GM04503 (cell line): ENCODE data around the gene SPTB.

Source experiments
- DNase-seq: peaks from one replicate; pipeline ENCODE4 v3.0.0-alpha.2; 2012; ENCODE audit warnings: low read depth

Gene SPTB

DNA sequence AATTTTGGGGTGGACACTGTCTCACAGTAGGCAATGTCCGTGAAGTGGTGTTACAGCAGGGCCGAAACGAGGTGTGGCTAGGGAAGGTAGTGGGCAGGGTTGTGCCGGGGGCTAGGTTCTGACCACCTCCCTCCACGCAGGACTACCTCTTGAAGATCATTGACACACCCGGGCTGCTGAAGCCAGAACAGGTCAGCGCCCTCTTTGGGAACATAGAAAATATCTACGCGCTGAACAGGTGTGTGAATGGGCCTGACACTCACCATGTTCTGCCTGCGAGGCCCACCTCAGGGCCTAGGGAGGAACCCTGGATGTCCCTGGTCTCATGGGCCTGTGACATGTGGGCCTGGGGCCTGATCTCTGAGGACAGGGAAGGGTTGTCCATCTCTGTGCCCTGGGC is 150.9 kb downstream of the SPTB start:
- DNase-seq = no peak

DNA sequence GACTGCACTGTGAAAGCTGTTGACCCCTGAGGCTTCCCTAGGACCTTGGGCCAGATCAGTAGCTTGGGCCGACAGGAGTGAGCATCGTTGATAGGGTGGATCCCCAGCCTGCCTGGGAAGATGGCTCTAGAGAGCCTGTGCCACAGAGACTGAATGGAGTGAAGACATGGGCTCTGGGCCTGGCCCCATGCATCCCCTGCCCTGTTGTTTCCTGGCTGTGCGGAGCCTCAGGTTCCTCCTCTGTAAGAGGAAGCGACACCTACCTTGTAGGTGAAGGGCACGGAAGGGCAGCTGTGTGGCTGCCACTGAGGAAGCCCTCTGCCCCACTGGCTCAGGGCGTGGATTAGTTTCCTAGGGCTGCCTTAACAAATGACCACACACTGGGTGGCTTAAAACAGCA is 151.6 kb downstream of the SPTB start:
- DNase-seq = no peak

DNA sequence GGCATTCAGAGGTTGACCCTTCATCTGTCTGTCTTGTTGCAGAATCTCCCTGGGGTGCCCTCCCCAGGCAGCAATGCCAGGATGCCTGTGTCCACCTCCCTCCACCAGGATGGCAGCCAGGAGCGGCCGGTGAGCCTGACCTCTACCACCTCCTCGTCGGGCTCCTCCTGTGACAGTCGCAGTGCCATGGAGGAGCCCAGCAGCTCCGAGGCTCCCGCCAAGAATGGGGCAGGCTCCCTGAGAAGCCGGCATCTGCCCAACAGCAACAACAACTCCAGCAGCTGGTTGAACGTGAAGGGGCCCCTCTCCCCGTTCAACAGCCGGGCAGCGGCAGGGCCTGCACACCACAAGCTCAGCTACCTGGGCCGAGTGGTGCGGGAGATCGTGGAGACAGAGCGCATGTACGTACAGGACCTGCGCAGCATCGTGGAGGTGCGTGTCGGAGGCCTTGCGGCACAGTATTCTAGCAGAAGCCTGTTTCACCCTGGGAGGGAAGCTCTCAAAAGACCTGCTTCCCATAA is 152.1 kb downstream of the SPTB start:
- DNase-seq = no peak

- DNase-seq = no peak
These were observed 153.2 kb downstream of the SPTB start for GRCh38 chr14:64726585-64726890.

- no peak for DNase-seq
These were observed 153.7 kb downstream of the SPTB start for GRCh38 chr14:64725879-64726584.

DNA sequence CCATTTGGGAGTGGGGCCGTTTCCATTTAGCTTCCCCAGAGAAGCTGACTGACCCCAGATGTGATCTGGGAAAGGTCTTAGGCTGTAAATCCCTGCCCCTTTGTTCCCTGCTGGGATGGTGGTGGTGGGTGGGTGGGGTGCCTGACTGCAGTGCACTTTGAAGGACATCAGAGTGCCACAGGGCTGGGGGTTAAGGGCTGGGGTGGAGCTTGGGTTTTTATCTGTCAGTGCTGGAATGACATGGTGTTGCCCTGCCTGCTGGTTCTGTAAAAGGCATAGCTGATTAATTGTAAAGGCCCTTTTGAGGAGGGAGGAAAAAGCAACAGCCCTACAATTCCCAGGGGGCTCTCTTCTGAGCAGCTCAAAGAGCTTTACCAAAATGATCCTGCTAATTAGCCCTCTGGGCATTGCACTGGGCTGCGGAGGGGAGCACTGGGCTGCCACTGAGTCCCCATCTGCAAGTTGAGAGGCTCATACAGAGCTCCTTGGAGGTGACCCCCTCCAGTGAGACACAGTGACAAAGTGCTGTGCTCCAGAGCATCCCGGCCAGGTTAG is 154.4 kb downstream of the SPTB start:
- DNase-seq = no peak

DNA sequence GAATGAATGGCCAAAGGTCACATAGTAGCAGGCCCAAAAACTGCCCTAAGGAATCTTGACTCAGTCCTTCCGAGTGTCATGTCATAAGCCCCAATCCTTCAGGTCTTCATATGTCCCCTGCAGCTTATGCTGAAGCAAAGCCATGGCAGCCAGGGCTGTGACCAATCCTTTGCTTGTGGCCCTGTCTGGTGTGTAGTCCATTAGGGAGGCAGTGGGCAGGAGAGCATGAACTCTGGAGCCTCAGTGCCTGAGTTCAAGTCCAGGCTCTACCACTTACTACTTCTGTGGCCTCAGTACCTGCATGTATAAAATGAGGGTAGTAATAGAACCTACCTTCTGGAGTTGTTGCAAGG is 155.2 kb downstream of the SPTB start:
- DNase-seq = no peak

DNA sequence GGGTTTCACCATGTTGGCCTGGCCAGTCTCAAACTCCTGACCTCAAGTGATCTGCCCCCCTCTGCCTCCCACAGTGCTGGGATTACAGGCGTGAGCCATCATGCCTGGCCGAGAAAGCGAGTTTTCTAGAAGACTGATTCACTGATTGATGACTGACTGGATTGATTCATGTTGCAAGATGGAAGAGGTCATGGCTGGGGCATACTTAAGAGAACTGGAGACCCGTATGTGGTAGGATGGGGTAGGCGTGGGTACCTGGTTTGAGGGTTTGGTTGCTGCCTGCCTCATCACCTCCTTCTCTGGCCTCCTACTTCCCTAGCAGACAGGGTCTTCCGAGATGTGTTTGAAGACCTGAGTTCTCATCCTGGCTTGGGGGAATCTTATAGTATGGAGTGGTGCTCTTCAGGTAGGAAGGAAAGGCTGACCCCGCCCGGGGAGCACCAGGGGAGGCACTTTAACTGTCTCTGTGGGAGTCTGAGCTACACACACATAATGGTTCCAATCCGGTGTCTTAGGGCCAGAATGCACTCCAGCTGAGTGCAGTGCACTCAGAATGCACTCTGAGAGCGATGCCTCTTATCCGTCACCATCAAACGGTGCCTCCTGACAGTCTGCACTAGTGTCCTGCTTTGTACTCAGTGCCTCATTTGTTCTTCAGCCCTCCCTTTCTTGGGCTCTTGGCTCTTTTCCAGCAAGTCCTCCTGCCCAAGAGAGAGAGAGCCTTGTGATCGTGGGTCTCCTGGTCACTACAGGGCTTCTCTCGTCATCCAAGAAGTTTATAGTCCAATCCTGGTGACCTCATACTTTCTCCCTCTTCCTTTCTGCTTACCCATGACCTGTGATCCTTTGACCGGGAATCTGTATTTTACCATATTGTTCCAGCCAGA is 155.8 kb downstream of the SPTB start:
- DNase-seq = no peak

DNA sequence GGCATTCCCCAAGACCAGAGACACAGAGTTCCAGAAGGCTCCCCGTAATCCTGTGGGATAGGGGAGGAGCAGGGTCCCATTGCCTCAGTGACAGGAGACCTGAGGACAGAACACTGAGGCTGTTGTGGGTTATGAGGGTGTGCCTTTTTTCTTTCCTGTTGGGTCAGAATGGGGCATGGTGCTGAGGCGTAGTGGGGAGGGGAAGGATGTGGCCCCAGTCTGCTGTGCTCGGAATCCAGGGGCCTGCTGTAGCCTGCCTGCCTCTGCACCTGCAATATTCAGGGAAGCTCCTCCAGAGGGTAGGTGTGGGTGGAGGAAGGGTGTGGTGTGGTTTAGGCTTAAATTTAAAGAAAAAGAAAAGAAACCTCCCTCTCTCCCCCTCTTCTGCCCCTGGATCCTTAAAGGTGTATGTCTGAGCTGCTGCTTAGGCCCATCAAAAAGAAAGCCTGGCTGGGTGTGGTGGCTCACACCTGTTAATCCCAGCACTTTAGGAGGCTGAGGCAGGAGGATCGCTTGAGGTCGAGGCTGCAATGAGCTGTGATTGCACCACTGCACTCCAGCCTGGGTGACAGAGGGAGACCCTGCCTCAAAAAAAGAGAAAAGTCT is 156.8 kb downstream of the SPTB start:
- no peak for DNase-seq

GRCh38 chr14:64721899-64722298 is 157.8 kb downstream of the SPTB start:
- DNase-seq = no peak

DNA sequence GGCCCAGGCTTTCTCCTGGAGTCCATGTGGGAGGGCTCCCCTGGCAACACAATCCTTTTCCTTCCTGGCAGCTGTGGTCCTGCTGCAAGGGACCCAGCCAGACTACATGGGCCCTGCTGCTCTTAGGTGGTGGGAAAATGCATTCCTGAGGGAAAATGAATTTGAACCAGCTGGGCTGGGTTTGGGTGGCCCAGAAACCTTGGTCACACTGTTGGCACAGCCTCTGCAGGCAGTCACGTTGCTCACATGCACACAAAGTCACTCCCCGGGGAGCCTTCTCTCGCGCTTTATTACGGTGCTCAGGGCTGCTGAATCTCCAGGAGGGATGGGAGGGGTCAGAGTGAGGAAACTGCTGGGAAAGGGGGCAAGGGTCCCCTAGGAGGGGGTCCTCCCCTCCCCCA is 158.3 kb downstream of the SPTB start:
- DNase-seq = peak; percentile 84

- DNase-seq = peak; percentile 37
These were observed 159.6 kb downstream of the SPTB start for GRCh38 chr14:64720131-64720576.

DNA sequence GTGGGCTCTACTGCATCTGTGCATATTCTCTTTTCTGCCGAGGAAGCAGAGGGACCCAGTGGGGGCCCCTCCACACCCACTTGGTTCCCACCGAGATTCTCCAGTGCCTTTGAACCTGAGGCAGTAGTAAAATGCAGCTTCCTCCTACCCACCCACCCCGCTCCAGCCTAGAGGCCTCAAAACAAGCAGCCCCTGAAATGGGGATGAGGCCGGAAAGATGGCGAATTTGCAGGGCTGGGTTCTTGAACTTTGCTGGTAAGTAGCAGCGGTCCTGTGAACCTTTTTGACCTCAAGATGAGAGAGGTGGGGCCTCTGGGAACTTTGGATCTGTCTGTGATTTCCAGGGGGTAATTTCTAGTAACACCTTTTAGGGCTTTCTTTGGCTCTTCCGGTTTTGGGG is 160.1 kb downstream of the SPTB start:
- DNase-seq = no peak

DNA sequence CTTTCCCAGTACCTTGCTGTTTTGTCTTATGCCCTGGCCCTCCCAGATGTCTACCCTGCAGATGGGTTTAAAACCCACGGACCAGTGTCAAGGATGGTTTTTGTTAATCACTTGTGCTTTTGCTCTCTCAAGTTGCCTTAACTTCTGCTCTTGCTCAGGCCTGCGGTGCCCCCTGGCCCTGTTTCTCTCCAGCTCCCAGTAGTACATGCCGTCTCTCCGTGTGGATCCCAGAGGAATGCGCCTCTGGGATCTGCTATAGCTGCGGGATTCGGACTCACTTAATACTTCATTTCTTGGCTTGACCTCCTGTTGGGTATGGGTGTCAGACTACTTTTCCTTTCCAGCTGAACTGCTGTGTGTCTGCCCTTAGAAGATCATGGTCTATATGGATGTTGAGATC is 160.9 kb downstream of the SPTB start:
- DNase-seq = no peak

DNA sequence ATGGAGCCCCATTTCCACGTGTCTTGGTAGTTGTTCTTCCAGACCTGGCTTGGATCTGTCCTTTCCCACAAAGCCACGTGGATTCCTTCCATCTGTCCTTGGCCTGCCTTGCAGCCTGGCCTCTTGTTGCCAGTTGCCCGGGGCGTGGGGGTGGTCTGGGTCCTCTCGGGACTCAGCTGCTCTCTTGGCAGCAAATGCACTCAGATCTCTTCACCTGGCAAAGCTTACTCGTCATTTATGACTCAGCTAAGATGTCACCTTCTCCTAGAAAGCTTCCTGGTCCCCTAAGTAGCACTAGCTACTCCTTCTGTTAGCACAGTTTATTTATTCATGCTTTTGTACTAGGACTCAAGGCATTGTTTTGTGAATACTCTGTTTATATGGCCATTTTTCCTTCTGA is 161.8 kb downstream of the SPTB start:
- no peak for DNase-seq

DNA sequence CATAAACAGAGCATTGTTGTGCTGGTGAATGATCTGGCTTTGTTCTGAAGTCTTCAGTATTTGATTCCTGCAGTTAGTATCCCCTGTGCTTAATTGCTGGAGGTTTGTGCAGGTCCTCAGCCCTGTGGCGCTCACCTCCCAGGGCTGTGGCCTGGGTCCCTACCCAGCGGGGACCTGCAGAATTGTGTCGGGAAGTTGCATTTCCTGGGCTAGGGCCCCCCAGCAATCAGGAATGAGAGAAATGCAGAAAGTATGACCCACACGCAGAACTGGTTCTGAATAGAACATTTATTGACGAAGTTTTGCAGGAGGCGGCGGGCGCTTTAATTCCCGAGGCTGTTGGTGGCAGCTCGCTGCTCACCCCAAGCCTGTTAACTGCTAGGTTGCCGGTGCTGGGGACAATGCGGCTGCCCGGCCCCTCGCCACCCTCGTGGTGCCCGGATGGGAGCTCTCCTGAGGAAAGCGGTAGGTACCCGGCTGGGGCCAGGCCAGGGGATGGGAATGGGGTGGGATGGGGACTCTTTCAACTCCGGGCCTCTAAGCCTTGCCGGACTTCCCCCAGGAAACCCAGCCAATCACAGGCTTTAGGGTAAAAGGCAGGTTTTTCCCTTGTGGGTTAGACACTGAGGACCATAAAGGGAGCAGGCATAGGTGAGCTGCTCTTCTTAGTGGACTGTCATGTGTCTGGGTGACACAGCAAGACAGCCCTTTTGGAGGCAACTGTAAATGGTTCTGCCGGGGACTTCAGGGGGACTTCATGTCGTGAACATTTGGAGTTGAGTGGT is 163.9 kb downstream of the SPTB start:
- DNase-seq = no peak

DNA sequence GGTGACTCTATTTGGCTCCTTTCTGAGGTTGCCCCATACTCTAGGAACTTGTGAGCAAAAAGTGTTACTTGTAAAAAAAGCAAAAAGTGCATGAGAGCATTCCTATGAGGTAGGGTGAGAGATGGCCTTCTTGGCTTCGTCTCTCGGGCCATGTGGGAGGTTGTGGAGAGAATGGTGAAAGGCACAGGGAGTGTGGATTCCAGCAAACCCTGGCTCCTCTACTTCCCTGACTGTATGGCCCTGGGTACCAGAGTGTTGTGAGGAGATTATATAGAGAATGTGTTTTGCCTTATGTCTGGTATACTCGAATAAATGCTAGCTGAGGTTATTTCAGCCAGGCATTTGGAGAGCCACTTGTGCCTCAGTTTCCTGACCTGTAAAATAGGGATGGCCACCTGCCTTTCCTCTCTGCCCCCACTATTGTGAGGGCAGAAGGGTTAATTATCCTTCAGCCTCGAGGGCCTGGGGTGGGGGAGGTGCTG is 164.5 kb downstream of the SPTB start:
- no peak for DNase-seq

- no peak for DNase-seq
These were observed 165.2 kb downstream of the SPTB start for GRCh38 chr14:64714432-64715025.

GRCh38 chr14:64713677-64714076 is 166.0 kb downstream of the SPTB start:
- no peak for DNase-seq

DNA sequence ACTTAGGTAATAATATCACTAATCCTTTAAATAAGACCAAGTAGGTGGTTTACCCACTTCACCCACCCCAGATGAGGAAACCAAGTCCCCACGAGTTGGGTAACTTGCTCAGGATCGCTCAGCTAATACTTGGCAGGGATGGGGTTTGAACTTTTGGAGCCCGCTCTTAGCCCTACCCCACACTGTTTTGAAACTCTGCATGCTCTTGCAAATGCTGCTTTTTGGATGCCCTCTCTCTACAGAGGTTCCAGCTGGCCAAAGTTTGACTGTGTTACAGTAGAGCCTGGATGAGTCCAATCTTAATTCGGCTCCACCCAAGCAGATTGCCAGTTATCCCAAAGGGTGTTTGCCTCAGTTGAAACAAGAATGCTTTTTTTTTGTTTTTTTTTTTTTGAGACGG is 168.7 kb downstream of the SPTB start:
- no peak for DNase-seq

DNA sequence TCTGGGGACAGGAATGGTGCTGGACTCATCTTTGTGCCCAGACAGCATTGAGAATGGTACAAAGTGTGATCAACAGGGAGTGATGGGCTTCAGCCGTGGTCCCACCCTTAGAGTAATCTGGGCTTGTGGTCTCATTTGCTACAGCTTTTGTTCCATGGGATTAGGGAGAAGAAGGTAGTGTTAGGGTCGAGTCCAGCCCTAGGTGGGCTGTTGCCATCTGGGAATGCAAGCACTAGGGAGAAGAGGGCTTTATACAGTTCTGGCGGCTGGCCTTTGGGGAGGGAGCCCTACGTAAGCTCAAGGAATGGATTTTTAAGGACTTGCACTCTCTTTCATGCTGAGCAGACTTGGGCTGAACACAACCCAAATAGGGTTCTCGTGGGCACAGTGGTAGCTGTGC is 170.6 kb downstream of the SPTB start:
- DNase-seq = no peak
